Neural crest cell (in vitro differentiated cells): ENCODE data around the gene ARNT2. TPM values are rescaled to one million over a fixed set of nuclear protein-coding genes. Genes with fewer than 3 reads are reported as not detected.

Source experiments
- DNase-seq: peaks from one replicate; pipeline ENCODE4 v3.0.0; 2021; ENCODE audit warnings: low read depth, mixed read lengths, low spot score
- H3K27ac Mint-ChIP-seq: one replicate; pipeline ENCODE4 v1.8.0; 2021; ENCODE audit warnings: mild to moderate bottlenecking, mixed read lengths; ENCODE audit not compliant: unreplicated experiment
- H3K27me3 Mint-ChIP-seq: 2 replicates; pipeline ENCODE4 v1.8.0; 2021; ENCODE audit warnings: low read depth, mild to moderate bottlenecking, mixed read lengths
- H3K36me3 Mint-ChIP-seq: 2 replicates; pipeline ENCODE4 v1.8.0; 2021; ENCODE audit warnings: low read depth, mild to moderate bottlenecking, mixed read lengths
- H3K4me1 Mint-ChIP-seq: 2 replicates; pipeline ENCODE4 v1.8.0; 2021; ENCODE audit warnings: mixed read lengths
- H3K4me3 Mint-ChIP-seq: one replicate; pipeline ENCODE4 v1.8.0; 2021; ENCODE audit warnings: mild to moderate bottlenecking, mixed read lengths
- H3K9me3 Mint-ChIP-seq: 2 replicates; pipeline ENCODE4 v1.8.0; 2021; ENCODE audit warnings: mixed read lengths
- CTCF ChIP-seq: fragments of 200-600 bp; sonication (generic); conservative IDR thresholded peaks from 2 replicates; pipeline ENCODE4 v1.5.0; 2021; ENCODE audit warnings: antibody characterized with exemption, mild to moderate bottlenecking
- total RNA-seq: library from RNA; stranded (reverse); gene quantifications from 2 replicates; pipeline ENCODE4 v1.2.1, GENCODE V29; 2021

ARNT2 gene
- total RNA-seq, 1 donor from 2014 or later, result 58.3 TPM

GRCh38 chr15:80620141-80620540 lies 216.0 kb downstream of the ARNT2 start:
- no peaks in the 10 kb centered on the region for H3K4me1 Mint-ChIP-seq
- TF ChIP-seq CTCF, result no peak

GRCh38 chr15:80620931-80621330 lies 216.7 kb downstream of the ARNT2 start:
- Mint-ChIP-seq H3K4me3 (no peak overlapping the region), H3K27ac (no peak overlapping the region), H3K36me3 (peaks cover 2% of the 10 kb centered on the region), H3K4me1 (no peaks in the 10 kb centered on the region), H3K9me3 (peaks cover 15% of the 10 kb centered on the region), H3K27me3 (peaks cover 8% of the 10 kb centered on the region)
- no peak for TF ChIP-seq CTCF
- no peak for DNase-seq

More at GRCh38 chr15:80620141-80620540, 216.0 kb downstream of the ARNT2 start:
- H3K9me3 Mint-ChIP-seq, result peaks cover 15% of the 10 kb centered on the region
- H3K27ac Mint-ChIP-seq, result no peak overlapping the region
- no peak for DNase-seq
- peaks cover 8% of the 10 kb centered on the region for H3K27me3 Mint-ChIP-seq
- no peak overlapping the region for H3K4me3 Mint-ChIP-seq
- H3K36me3 Mint-ChIP-seq, result peaks cover 2% of the 10 kb centered on the region

- no peak overlapping the region for H3K4me3 Mint-ChIP-seq
Observed at GRCh38 chr15:80626643-80627120, 222.5 kb downstream of the ARNT2 start.

GRCh38 chr15:80629355-80629754 lies 225.2 kb downstream of the ARNT2 start:
- no peak overlapping the region for H3K27ac Mint-ChIP-seq
- no peak for DNase-seq
- no peak overlapping the region for H3K4me3 Mint-ChIP-seq
- no peaks in the 10 kb centered on the region for H3K4me1 Mint-ChIP-seq
- no peaks in the 10 kb centered on the region for H3K36me3 Mint-ChIP-seq
- no peaks in the 10 kb centered on the region for H3K27me3 Mint-ChIP-seq
- H3K9me3 Mint-ChIP-seq, result no peaks in the 10 kb centered on the region
- no peak for TF ChIP-seq CTCF

More at GRCh38 chr15:80626643-80627120, 222.5 kb downstream of the ARNT2 start:
- no peak overlapping the region for H3K27ac Mint-ChIP-seq
- no peaks in the 10 kb centered on the region for H3K27me3 Mint-ChIP-seq
- no peak for DNase-seq
- no peak for TF ChIP-seq CTCF
- peaks cover 12% of the 10 kb centered on the region for H3K9me3 Mint-ChIP-seq
- H3K36me3 Mint-ChIP-seq, result peaks cover 2% of the 10 kb centered on the region
- H3K4me1 Mint-ChIP-seq, result no peaks in the 10 kb centered on the region

- H3K4me1 Mint-ChIP-seq, result no peaks in the 10 kb centered on the region
- no peak for DNase-seq
- H3K27ac Mint-ChIP-seq, result no peak overlapping the region
- no peak for TF ChIP-seq CTCF
- H3K36me3 Mint-ChIP-seq, result no peaks in the 10 kb centered on the region
- H3K27me3 Mint-ChIP-seq, result peaks cover 2% of the 10 kb centered on the region
- H3K9me3 Mint-ChIP-seq, result no peaks in the 10 kb centered on the region
- H3K4me3 Mint-ChIP-seq, result no peak overlapping the region
Observed at GRCh38 chr15:80630981-80631380, 226.8 kb downstream of the ARNT2 start.
